Osteocyte (in vitro differentiated cells): ENCODE measurements around the gene OR4X2. TPM values are rescaled to one million over a fixed set of nuclear protein-coding genes. Genes with fewer than 3 reads are reported as not detected.

Source experiments
- DNase-seq: peaks from one replicate; pipeline ENCODE4 v3.0.0; 2021; ENCODE audit warnings: mixed read lengths; ENCODE audit not compliant: unreplicated experiment; ENCODE audit errors: extremely low spot score
- H3K27ac Mint-ChIP-seq: one replicate; pipeline ENCODE4 v1.8.0; 2021; ENCODE audit warnings: mild to moderate bottlenecking, mixed read lengths; ENCODE audit not compliant: unreplicated experiment
- H3K27me3 Mint-ChIP-seq: one replicate; pipeline ENCODE4 v1.8.0; 2021; ENCODE audit warnings: mixed read lengths; ENCODE audit not compliant: unreplicated experiment
- H3K36me3 Mint-ChIP-seq: one replicate; pipeline ENCODE4 v1.8.0; 2021; ENCODE audit warnings: mixed read lengths; ENCODE audit not compliant: unreplicated experiment
- H3K4me1 Mint-ChIP-seq: one replicate; pipeline ENCODE4 v1.8.0; 2021; ENCODE audit warnings: mixed read lengths; ENCODE audit not compliant: unreplicated experiment
- H3K4me3 Mint-ChIP-seq: one replicate; pipeline ENCODE4 v1.8.0; 2021; ENCODE audit warnings: mild to moderate bottlenecking, moderate library complexity, mixed read lengths; ENCODE audit not compliant: unreplicated experiment
- H3K9me3 Mint-ChIP-seq: one replicate; pipeline ENCODE4 v1.8.0; 2021; ENCODE audit warnings: mixed read lengths; ENCODE audit not compliant: unreplicated experiment
- CTCF ChIP-seq: fragments of 200-600 bp; sonication (generic); IDR thresholded peaks from 2 replicates; pipeline ENCODE4 v1.5.0; 2021; ENCODE audit warnings: antibody characterized with exemption, mild to moderate bottlenecking, moderate library complexity
- total RNA-seq: library from RNA; stranded (reverse); gene quantifications from 2 replicates; pipeline ENCODE4 v1.2.1, GENCODE V29; 2021

The OR4X2 gene
- total RNA-seq, 1 donor from 2014 or later, result not detected

- no peak overlapping the region for H3K4me3 Mint-ChIP-seq
- TF ChIP-seq CTCF, result no peak
- no peaks in the 10 kb centered on the region for H3K4me1 Mint-ChIP-seq
- H3K27ac Mint-ChIP-seq, result no peak overlapping the region
- no peaks in the 10 kb centered on the region for H3K36me3 Mint-ChIP-seq
- no peaks in the 10 kb centered on the region for H3K27me3 Mint-ChIP-seq
- no peaks in the 10 kb centered on the region for H3K9me3 Mint-ChIP-seq
- DNase-seq, result no peak
Measured at GRCh38 chr11:48270621-48271020, 25.7 kb downstream of the OR4X2 start.

GRCh38 chr11:48272606-48273005 lies 27.7 kb downstream of the OR4X2 start:
- TF ChIP-seq CTCF, result no peak
- H3K4me1 Mint-ChIP-seq, result no peaks in the 10 kb centered on the region
- no peaks in the 10 kb centered on the region for H3K36me3 Mint-ChIP-seq
- no peaks in the 10 kb centered on the region for H3K9me3 Mint-ChIP-seq
- no peak for DNase-seq
- no peak overlapping the region for H3K4me3 Mint-ChIP-seq
- no peak overlapping the region for H3K27ac Mint-ChIP-seq
- H3K27me3 Mint-ChIP-seq, result no peaks in the 10 kb centered on the region

Other genes with a start within 250 kb of the OR4X2 start
- gene OR4B1, start 28.3 kb upstream of the OR4X2 start, total RNA-seq, result not detected in 2 replicates
- gene OR4X1, start 18.8 kb downstream of the OR4X2 start, total RNA-seq, result not detected in 2 replicates
- not detected in 2 replicates for gene OR4S1, start 61.1 kb downstream of the OR4X2 start, total RNA-seq
- not detected in 2 replicates for gene OR4C3, start 79.8 kb downstream of the OR4X2 start, total RNA-seq
- gene OR4C5, start 121.4 kb downstream of the OR4X2 start, total RNA-seq, result not detected in 2 replicates
- gene OR4A47, start 243.7 kb downstream of the OR4X2 start, total RNA-seq, result not detected in 2 replicates